ENCODE data around the gene GPR65.

DNA sequence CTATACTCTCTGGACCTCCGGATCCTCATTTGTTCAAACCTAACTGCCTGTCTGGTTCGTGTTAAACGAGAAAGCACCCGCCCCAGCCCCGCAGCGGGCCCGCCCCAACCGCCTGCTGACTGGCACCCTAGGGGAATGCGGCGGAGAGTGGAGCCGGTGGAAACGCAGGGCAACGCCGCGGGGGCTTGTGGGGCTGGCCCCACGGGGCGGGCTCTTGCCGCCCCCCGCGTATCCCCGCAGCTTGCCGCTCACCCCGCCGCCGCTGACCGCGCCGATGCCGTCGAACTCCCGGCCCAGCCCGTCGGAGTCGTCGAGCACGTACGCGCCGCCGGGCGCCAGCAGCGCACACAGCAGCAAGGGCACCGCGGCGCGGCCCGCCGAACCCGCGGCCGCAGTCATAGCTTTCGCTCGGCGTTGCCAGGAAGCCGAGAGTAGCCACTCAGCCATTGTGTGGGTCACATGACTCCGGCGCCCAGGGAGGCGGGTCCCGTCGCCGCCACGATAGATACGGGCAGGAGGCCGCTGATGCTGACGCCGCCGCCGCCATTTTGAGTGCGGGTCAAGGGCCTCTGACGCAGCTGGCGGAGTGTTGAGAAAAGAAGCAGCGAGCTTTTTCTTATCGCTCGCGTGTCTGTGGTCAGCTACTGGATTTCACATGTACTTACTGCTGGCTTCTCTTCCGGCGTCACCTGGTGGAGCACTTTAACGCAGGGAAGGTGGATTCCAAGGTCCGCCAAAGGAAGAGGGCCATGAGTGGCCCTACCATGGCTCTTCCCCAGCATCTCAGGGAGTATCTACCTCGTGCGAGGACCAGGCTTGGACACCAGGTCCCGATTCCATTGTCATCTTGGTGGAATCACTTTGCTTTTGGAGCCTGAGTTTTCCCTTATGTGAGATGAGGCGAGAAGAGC is 12.0 kb upstream of the GPR65 start, which contains the start of gene GALC:
- TF ChIP-seq, protein P1, sequence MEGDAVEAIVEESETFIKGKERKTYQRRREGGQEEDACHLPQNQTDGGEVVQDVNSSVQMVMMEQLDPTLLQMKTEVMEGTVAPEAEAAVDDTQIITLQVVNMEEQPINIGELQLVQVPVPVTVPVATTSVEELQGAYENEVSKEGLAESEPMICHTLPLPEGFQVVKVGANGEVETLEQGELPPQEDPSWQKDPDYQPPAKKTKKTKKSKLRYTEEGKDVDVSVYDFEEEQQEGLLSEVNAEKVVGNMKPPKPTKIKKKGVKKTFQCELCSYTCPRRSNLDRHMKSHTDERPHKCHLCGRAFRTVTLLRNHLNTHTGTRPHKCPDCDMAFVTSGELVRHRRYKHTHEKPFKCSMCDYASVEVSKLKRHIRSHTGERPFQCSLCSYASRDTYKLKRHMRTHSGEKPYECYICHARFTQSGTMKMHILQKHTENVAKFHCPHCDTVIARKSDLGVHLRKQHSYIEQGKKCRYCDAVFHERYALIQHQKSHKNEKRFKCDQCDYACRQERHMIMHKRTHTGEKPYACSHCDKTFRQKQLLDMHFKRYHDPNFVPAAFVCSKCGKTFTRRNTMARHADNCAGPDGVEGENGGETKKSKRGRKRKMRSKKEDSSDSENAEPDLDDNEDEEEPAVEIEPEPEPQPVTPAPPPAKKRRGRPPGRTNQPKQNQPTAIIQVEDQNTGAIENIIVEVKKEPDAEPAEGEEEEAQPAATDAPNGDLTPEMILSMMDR (conservative IDR thresholded peaks at IDR 0.05; ENCODE audit: low read depth, low read length): no peak
- TF ChIP-seq EZH2 (IDR thresholded peaks at IDR 0.05; ENCODE audit: low read length, unreplicated experiment): no peak
